ENCODE results near the gene APOC4.

DNA sequence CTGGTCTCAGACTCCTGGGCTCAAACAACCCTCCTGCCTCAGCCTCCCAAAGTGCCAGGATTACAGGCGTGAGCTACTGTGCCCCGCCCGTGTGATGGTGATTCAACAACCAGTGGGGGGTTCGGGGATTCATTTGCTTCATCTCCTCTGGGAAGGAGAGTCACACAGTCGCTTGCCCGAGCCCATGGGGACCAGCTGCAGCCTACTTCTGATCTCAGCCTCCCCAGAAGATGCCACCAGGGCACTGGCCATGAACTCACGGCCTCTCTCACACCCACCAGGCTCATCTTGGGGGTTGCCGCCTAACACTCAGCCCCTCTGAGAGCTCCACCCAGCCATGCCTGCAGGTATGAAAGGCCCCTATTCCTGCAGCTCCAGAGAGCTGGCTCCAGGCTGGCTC is 44.2 kb upstream of the APOC4 start:
- TF ChIP-seq, protein P1, sequence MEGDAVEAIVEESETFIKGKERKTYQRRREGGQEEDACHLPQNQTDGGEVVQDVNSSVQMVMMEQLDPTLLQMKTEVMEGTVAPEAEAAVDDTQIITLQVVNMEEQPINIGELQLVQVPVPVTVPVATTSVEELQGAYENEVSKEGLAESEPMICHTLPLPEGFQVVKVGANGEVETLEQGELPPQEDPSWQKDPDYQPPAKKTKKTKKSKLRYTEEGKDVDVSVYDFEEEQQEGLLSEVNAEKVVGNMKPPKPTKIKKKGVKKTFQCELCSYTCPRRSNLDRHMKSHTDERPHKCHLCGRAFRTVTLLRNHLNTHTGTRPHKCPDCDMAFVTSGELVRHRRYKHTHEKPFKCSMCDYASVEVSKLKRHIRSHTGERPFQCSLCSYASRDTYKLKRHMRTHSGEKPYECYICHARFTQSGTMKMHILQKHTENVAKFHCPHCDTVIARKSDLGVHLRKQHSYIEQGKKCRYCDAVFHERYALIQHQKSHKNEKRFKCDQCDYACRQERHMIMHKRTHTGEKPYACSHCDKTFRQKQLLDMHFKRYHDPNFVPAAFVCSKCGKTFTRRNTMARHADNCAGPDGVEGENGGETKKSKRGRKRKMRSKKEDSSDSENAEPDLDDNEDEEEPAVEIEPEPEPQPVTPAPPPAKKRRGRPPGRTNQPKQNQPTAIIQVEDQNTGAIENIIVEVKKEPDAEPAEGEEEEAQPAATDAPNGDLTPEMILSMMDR (IDR thresholded peaks at IDR 0.05; ENCODE audit: low read depth, low read length, poor library complexity, severe bottlenecking), result no peak
- no peak for TF ChIP-seq EZH2phosphoT487 (IDR thresholded peaks at IDR 0.05; ENCODE audit: borderline replicate concordance, low read length)
